PFSK-1 (cell line): ENCODE results near the gene DDC.

ENCODE experiments used
- POLR2AphosphoS5 ChIP-seq: IDR thresholded peaks from 2 replicates; pipeline ENCODE4 v1.6.1; 2012; ENCODE audit warnings: low read depth, mild to moderate bottlenecking, control low read depth, low read length, moderate library complexity
- SIN3A ChIP-seq: IDR thresholded peaks from 2 replicates; pipeline ENCODE4 v1.6.1; 2012; ENCODE audit warnings: mild to moderate bottlenecking, low read length, moderate library complexity, borderline replicate concordance; ENCODE audit not compliant: insufficient read depth
- TAF1 ChIP-seq: IDR thresholded peaks from 2 replicates; pipeline ENCODE4 v1.6.1; 2012; ENCODE audit warnings: low read length, control low read depth, borderline replicate concordance; ENCODE audit not compliant: insufficient read depth

DNA sequence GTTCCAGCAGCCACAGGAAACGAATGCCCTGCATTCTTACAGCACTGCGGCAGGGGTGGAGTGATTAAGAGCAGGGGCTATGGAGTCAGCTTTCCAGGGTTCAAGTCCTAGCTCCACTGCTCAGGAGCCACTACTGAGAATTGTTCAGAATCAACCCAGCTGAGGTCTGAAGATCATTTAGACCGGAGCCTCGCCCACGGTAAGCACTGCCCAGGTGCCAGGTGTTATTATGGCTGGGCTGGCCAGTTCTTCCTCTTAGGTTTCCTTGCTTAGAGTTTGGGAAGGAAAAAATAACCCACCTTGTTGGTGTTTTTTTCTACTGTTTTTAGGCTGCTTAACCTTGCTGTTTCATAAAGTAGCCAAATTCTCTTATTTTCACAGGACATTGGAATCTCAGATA lies 110.2 kb downstream of the DDC start:
- TF ChIP-seq POLR2AphosphoS5 (no peak), TAF1 (no peak), SIN3A (no peak)
